HFF-Myc (cell line): ENCODE results near the gene CDK9.

ENCODE experiments used
- DNase-seq: peaks from one replicate; pipeline ENCODE4 v3.0.0-alpha.2; 2011; ENCODE audit warnings: low read depth; ENCODE audit errors: extremely low read depth
- H3K4me3 ChIP-seq: replicated peaks from 2 replicates; pipeline ENCODE4 v1.5.1; 2011; ENCODE audit warnings: low read depth, mild to moderate bottlenecking, control low read depth, low read length
- TF ChIP-seq, protein P1 (sequence below): IDR thresholded peaks from 2 replicates; pipeline ENCODE4 v1.5.1; 2012; ENCODE audit warnings: mild to moderate bottlenecking, low read depth, low read length, control low read depth; ENCODE audit errors: missing control alignments

Gene CDK9

DNA sequence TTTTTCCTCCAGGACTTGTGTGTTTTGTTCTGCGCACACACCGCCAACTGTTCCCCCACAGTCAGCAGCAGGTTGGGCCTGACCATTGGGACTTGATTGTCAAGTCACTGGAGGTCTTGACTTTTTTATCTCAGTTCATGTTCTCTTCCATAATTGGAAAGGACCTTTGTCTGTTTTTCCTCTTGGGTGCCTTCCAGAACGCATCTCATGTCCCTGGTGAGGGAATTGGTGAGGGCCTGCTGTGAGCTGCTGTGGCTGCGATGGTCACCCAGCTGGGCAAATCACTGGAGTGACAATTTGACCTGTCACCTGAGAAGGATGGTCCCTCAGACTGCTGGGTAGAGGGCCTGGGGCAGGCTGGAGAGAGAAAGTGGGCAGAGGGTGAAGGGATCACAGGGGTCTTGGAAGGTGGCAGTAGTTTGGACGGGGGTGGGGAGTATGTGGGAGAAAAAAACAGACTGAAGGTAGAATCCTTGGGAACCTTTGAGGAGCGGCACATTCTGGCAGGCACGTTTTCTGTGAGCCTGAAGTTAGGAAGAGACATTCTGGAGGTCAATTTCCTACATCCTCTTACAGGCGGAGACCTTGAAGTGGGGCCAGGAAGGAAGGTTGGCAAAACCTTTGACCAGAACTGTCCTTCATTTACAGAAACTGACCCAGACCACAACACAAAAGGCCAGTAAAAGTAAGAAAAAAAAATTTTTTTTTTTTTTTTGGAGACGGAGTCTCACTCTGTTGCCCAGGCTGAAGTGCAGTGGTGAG lies 4.4 kb downstream of the CDK9 start:
- TF ChIP-seq, protein P1, sequence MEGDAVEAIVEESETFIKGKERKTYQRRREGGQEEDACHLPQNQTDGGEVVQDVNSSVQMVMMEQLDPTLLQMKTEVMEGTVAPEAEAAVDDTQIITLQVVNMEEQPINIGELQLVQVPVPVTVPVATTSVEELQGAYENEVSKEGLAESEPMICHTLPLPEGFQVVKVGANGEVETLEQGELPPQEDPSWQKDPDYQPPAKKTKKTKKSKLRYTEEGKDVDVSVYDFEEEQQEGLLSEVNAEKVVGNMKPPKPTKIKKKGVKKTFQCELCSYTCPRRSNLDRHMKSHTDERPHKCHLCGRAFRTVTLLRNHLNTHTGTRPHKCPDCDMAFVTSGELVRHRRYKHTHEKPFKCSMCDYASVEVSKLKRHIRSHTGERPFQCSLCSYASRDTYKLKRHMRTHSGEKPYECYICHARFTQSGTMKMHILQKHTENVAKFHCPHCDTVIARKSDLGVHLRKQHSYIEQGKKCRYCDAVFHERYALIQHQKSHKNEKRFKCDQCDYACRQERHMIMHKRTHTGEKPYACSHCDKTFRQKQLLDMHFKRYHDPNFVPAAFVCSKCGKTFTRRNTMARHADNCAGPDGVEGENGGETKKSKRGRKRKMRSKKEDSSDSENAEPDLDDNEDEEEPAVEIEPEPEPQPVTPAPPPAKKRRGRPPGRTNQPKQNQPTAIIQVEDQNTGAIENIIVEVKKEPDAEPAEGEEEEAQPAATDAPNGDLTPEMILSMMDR, result no peak
- no peak overlapping the region for H3K4me3 ChIP-seq
- no peak for DNase-seq

DNA sequence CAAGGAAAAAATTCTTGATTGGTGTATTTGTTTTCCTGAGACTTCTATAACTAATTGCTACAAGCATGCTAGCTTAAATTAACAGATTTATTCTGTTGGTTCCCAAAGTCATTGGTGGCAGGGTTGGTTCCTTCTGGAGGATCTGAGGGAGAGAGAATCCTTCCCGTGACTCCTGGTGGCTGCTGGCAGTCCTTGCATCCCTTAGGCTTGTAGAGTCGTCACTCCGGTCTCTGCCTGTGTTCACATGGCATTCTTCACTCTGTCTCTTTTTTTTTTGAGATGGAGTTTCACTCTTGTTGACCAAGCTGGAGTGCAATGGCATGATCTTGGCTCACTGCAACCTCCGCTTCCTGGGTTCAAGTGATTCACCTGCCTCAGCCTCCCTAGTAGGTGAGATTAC lies 5.3 kb downstream of the CDK9 start:
- TF ChIP-seq, protein P1, result no peak
- DNase-seq, result no peak
- H3K4me3 ChIP-seq, result no peak overlapping the region

DNA sequence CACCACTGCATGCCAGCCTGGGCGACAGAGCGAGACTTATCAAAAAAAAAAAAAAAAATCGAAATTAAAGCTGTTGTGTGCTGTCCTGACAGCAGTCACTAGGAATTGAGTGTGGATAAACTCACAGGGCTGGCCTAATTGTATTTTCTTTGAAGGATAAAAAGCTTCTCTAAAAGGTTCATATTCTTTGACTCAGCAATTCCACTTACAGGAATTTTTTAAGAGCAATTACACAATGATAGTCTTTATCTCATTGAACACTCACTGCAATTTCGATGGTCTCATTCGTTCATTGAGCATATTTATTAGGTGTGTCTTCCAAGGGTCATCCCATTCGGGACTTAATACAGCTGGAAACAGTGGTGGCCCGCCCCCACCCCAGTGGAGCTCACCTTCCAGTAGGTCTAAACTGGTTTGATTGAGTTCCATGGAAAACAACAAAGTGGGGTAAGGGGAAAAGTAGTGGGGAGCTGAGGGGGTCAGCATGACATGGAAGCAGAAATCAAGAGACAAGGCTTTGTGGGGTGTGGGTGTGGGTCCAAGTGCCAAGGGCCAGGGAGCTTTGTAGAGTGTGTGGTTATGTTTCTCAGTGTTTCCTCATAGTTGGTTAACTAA lies 6.7 kb downstream of the CDK9 start:
- no peak for DNase-seq
- TF ChIP-seq, protein P1, result no peak
- no peak overlapping the region for H3K4me3 ChIP-seq

DNA sequence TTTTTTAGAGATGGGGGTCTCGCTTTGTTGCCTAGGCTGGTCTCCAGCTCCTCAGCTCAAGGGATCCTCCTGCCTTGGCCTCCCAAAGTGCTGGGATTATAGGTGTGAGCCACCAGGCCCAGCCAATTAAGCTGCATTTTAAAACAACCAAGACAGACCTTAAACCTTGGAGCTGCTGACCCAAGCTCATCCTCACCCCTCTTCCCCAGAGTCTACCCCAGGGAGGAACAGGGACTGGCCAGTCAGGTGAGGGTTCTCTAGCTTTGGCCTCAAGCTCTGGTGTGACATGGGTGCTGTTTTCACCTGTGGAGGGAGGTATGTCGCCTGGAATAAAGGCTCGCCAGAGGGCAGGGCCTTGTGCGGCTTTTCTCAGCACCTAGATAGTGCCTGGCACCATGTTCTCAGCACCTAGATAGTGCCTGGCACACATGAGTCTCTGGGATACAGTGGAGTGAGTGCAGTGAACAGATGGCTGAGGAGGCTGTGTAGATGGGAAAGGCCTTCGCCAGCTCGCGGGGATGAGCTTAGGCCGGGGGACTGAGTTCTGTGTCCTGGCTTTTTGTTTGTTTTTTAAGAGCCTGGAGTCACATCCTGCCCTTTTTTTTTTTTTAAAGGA lies 7.4 kb downstream of the CDK9 start:
- no peak for DNase-seq
- H3K4me3 ChIP-seq, result no peak overlapping the region
- TF ChIP-seq, protein P1, result no peak

DNA sequence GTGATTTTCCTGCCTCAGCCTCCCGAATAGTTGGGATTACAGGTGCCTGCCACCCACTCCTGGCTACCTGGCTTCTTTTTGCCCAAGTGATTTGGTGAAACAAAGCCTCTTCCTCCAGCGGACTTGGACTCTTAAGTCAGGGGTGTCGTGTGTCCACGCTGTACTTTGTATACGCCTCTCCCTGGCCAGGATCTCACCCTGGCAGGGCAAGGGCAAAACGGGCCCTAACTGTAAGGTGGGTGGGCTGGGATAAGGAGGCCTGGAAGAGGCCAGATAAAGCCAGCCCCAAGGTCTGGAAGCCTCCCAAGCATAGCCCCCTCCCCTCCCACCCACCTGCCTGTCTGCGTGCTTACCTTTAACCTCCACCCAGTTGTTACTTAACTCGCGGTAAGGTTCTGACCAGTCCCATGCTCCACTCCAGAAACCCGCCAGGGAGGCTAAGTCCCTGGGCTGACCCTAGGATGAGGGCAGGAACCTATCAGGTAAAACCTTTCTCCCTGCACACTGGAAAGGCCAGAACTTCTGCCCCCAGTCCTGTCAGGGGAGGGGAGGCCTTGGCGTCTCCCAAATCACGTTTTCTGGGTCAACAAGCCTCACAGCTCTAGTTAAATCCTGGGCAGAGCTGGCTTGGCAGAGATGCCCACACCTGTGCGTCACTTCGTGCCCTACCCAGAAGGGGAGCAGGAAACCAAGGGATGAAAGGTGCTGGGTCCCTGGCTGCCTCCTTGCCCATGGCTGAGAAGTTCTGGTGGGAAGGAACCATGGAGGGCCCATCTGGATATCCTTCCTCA lies 8.4 kb downstream of the CDK9 start:
- no peak overlapping the region for H3K4me3 ChIP-seq
- TF ChIP-seq, protein P1, result no peak
- DNase-seq, result no peak

DNA sequence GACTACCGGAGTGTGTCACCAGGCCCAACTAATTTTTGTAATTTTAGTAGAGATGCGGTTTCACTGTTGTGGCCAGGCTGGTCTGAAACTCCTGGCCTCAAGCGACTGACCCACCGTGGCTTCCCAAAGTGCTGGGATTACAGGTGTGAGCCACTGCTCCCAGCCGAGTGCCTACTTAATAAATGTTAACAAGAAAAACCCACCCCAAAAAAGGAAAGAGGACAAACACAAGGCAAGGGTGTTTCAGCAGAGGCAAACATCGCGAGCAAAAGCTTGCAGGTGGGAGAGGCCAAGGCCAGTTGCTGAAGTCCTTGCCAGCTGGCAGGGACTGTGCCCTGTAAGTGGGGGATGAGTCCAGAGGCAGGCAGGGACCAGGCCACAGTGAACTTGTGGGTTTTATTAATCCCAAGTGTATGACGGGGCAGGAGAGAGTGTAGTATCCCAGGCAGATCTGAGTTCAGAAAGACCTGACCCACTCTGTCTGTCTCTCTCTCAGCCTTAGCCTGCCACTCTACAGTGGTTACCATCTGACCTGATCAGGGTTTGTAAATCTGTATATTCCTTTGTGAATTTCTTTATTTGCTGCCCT lies 10.5 kb downstream of the CDK9 start:
- DNase-seq, result no peak
- no peak overlapping the region for H3K4me3 ChIP-seq

More for the DNA sequence above, 10.5 kb downstream of the CDK9 start:
- TF ChIP-seq, protein P1, result no peak
